ENCODE measurements around the gene SLC39A3. TPM values are rescaled to one million over a fixed set of nuclear protein-coding genes. Genes with fewer than 3 reads are reported as not detected.
A peak's percentile ranks its signal among the peaks of the same experiment; 100 is the strongest.

The SLC39A3 gene
- total RNA-seq, 1 donor: 33.7 TPM

DNA sequence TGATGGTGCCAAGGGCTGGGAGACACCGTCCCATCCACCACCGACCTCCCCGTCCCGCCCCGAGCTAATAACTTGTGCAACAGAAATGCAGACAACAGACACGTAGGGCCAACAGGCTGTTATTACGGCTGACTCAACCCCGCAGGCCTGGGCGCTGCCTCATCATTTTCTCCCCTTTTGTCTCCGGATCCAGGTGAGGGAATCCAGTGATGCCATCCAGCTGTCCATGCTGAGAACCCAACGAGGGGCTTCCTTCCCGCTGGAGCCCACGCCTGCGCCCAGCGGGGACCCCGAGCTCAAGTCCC is 12.2 kb downstream of the SLC39A3 start:
- Histone ChIP-seq H3K4me1 (ENCODE audit: insufficient read depth, low read length) (peaks cover 12% of the 10 kb centered on the region), H3K4me2 (ENCODE audit: insufficient read depth, low read length) (no peak overlapping the region), H3K27me3 (ENCODE audit: insufficient read depth, low read length) (peaks cover 14% of the 10 kb centered on the region), H3K4me3 (ENCODE audit: insufficient read depth, low read length) (no peak overlapping the region), H3K79me2 (ENCODE audit: insufficient read depth, low read length) (no peaks in the 10 kb centered on the region), H3K9me3 (ENCODE audit: low read depth, low read length) (no peaks in the 10 kb centered on the region), H4K20me1 (ENCODE audit: insufficient read depth, low read length) (no peaks in the 10 kb centered on the region), H3K27ac (ENCODE audit: low read depth, low read length) (no peak overlapping the region), H2AFZ (ENCODE audit: low read length) (no peak overlapping the region), H3K36me3 (ENCODE audit: insufficient read depth, low read length) (no peaks in the 10 kb centered on the region)
- TF ChIP-seq, protein P1, sequence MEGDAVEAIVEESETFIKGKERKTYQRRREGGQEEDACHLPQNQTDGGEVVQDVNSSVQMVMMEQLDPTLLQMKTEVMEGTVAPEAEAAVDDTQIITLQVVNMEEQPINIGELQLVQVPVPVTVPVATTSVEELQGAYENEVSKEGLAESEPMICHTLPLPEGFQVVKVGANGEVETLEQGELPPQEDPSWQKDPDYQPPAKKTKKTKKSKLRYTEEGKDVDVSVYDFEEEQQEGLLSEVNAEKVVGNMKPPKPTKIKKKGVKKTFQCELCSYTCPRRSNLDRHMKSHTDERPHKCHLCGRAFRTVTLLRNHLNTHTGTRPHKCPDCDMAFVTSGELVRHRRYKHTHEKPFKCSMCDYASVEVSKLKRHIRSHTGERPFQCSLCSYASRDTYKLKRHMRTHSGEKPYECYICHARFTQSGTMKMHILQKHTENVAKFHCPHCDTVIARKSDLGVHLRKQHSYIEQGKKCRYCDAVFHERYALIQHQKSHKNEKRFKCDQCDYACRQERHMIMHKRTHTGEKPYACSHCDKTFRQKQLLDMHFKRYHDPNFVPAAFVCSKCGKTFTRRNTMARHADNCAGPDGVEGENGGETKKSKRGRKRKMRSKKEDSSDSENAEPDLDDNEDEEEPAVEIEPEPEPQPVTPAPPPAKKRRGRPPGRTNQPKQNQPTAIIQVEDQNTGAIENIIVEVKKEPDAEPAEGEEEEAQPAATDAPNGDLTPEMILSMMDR (IDR thresholded peaks at IDR 0.05; ENCODE audit: extremely low read depth, low read depth, low read length): no peak
- peak; percentile 94 for DNase-seq (ENCODE audit: insufficient read length, low spot score, missing footprints)

- no peaks in the 10 kb centered on the region for H4K20me1 ChIP-seq (ENCODE audit: insufficient read depth, low read length)
- no peaks in the 10 kb centered on the region for H3K36me3 ChIP-seq (ENCODE audit: insufficient read depth, low read length)
- no peak overlapping the region for H2AFZ ChIP-seq (ENCODE audit: low read length)
- H3K9me3 ChIP-seq (ENCODE audit: low read depth, low read length): no peaks in the 10 kb centered on the region
- no peak overlapping the region for H3K27ac ChIP-seq (ENCODE audit: low read depth, low read length)
- no peak overlapping the region for H3K4me3 ChIP-seq (ENCODE audit: insufficient read depth, low read length)
- H3K27me3 ChIP-seq (ENCODE audit: insufficient read depth, low read length): peaks cover 14% of the 10 kb centered on the region
- TF ChIP-seq, protein P1 (IDR thresholded peaks at IDR 0.05; ENCODE audit: extremely low read depth, low read depth, low read length): no peak
- no peaks in the 10 kb centered on the region for H3K79me2 ChIP-seq (ENCODE audit: insufficient read depth, low read length)
- peak; percentile 91 for DNase-seq (ENCODE audit: insufficient read length, low spot score, missing footprints)
- no peak overlapping the region for H3K4me2 ChIP-seq (ENCODE audit: insufficient read depth, low read length)
- peaks cover 13% of the 10 kb centered on the region for H3K4me1 ChIP-seq (ENCODE audit: insufficient read depth, low read length)
Observed at GRCh38 chr19:2726904-2727639, 12.7 kb downstream of the SLC39A3 start.

- no peak overlapping the region for H3K4me2 ChIP-seq (ENCODE audit: insufficient read depth, low read length)
- H2AFZ ChIP-seq (ENCODE audit: low read length): no peak overlapping the region
- no peaks in the 10 kb centered on the region for H3K36me3 ChIP-seq (ENCODE audit: insufficient read depth, low read length)
- H3K9me3 ChIP-seq (ENCODE audit: low read depth, low read length): no peaks in the 10 kb centered on the region
- H3K27me3 ChIP-seq (ENCODE audit: insufficient read depth, low read length): peaks cover 14% of the 10 kb centered on the region
- peak; percentile 72 for DNase-seq (ENCODE audit: insufficient read length, low spot score, missing footprints)
- peaks cover 13% of the 10 kb centered on the region for H3K4me1 ChIP-seq (ENCODE audit: insufficient read depth, low read length)
- no peak overlapping the region for H3K27ac ChIP-seq (ENCODE audit: low read depth, low read length)
- H3K4me3 ChIP-seq (ENCODE audit: insufficient read depth, low read length): no peak overlapping the region
- TF ChIP-seq, protein P1 (IDR thresholded peaks at IDR 0.05; ENCODE audit: extremely low read depth, low read depth, low read length): no peak
- H4K20me1 ChIP-seq (ENCODE audit: insufficient read depth, low read length): no peaks in the 10 kb centered on the region
- H3K79me2 ChIP-seq (ENCODE audit: insufficient read depth, low read length): no peaks in the 10 kb centered on the region
Observed at GRCh38 chr19:2726160-2726855, 13.5 kb downstream of the SLC39A3 start.

DNA sequence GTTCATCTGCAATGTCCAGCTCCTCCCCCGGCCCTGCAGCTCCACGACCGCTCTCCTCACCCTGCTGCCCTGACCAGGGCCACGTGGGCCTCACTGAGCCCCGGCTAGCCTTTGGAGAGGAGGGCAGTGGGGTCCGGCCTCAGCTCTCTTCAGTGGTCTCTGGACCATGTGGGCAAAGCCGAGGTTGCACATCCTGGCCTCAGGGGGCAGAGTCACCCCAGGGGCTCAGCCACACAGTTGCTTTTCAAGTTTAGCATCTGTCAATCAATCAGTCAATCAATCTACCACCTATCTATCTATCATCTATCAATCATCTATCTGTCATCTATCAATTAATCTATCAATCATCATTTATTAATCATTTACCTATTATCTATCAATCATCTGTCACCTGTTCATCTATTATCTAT is 15.7 kb downstream of the SLC39A3 start:
- H3K4me3 ChIP-seq (ENCODE audit: insufficient read depth, low read length): no peak overlapping the region
- H3K4me2 ChIP-seq (ENCODE audit: insufficient read depth, low read length): no peak overlapping the region
- peak overlapping the region; percentile 69 for H3K27ac ChIP-seq (ENCODE audit: low read depth, low read length)
- TF ChIP-seq, protein P1 (IDR thresholded peaks at IDR 0.05; ENCODE audit: extremely low read depth, low read depth, low read length): peak; percentile 19
- no peaks in the 10 kb centered on the region for H3K9me3 ChIP-seq (ENCODE audit: low read depth, low read length)
- no peaks in the 10 kb centered on the region for H4K20me1 ChIP-seq (ENCODE audit: insufficient read depth, low read length)
- H3K4me1 ChIP-seq (ENCODE audit: insufficient read depth, low read length): peaks cover 18% of the 10 kb centered on the region
- peaks cover 17% of the 10 kb centered on the region for H3K27me3 ChIP-seq (ENCODE audit: insufficient read depth, low read length)
- no peak overlapping the region for H2AFZ ChIP-seq (ENCODE audit: low read length)
- no peaks in the 10 kb centered on the region for H3K79me2 ChIP-seq (ENCODE audit: insufficient read depth, low read length)
- DNase-seq (ENCODE audit: insufficient read length, low spot score, missing footprints): peak; percentile 88
- H3K36me3 ChIP-seq (ENCODE audit: insufficient read depth, low read length): no peaks in the 10 kb centered on the region

All from osteoblast (primary cell).